Measurements from ENCODE around the gene GALNT9. TPM values are rescaled to one million over a fixed set of nuclear protein-coding genes. Genes with fewer than 3 reads are reported as not detected.

GALNT9 gene
- total and polyA plus RNA-seq, 2 donors (not counting 1 experiment from before 2014, with no cell fraction given), result 0.71 to 2.4 TPM

GRCh38 chr12:132355742-132356681 is 26.6 kb upstream of the GALNT9 start:
- CTCF ChIA-PET, result no interaction called here
- no peak overlapping the region for H3K27ac ChIP-seq (ENCODE audit: low read length in 2 of 2)
- H4K20me1 ChIP-seq (ENCODE audit: control insufficient read depth, insufficient read depth, low read length, poor library complexity, severe bottlenecking), result no peaks in the 10 kb centered on the region
- no peak for DNase-seq
- H3K27me3 ChIP-seq (replicated peaks in 1 of 4; ENCODE audit: control extremely low read depth in 1 of 4, control insufficient read depth in 3 of 4, insufficient read depth in 4 of 4, low read length in 3 of 4), result peaks cover 0 to 7% (median 0%) of the 10 kb centered on the region in 4 experiments
- ATAC-seq (ENCODE audit: low read depth), result no peak
- H3K4me3 Mint-ChIP-seq, result no peak overlapping the region
- no peak overlapping the region for H2AFZ ChIP-seq (ENCODE audit: insufficient read depth, low read depth, low read length, poor library complexity, severe bottlenecking)
- no peak overlapping the region for H3K9ac ChIP-seq (ENCODE audit: low read length)
- H3K27ac Mint-ChIP-seq, result no peak overlapping the region
- no peak for TF ChIP-seq EZH2 (IDR thresholded peaks at IDR 0.05; ENCODE audit: borderline replicate concordance, insufficient read depth, low read depth, low read length, poor library complexity, severe bottlenecking)
- TF ChIP-seq CTCF (IDR thresholded peaks at IDR 0.05), result no peak
- peaks cover 4% of the 10 kb centered on the region for H3K27me3 Mint-ChIP-seq
- intact Hi-C loops (cut with micrococcal nuclease), result no loop called here
- H3K9me3 Mint-ChIP-seq (ENCODE audit: insufficient read depth), result peaks cover 2% of the 10 kb centered on the region
- peaks cover 0 to 36% (median 0%) of the 10 kb centered on the region in 3 donors for H3K9me3 ChIP-seq (ENCODE audit: control extremely low read depth in 1 of 3, control insufficient read depth in 2 of 3, insufficient read depth in 1 of 3, low read length in 2 of 3)
- no peaks in the 10 kb centered on the region for H3K4me1 ChIP-seq (ENCODE audit: control insufficient read depth in 2 of 2, insufficient read depth in 2 of 2, low read length in 2 of 2)
- no peak overlapping the region for H3K4me2 ChIP-seq (replicated peaks; ENCODE audit: low read depth, low read length, poor library complexity, severe bottlenecking)
- H3K79me2 ChIP-seq (ENCODE audit: control insufficient read depth, insufficient read depth, low read length), result no peaks in the 10 kb centered on the region
- no peaks in the 10 kb centered on the region for H3K36me3 ChIP-seq (replicated peaks in 1 of 2; ENCODE audit: control extremely low read depth in 1 of 2, control insufficient read depth in 1 of 2, extremely low read depth in 1 of 2, insufficient read depth in 2 of 2, low read length in 1 of 2)
- peaks cover 3% of the 10 kb centered on the region for H3K4me1 Mint-ChIP-seq
- H3K4me3 ChIP-seq (ENCODE audit: control extremely low read depth in 1 of 5, extremely low read depth in 1 of 5, insufficient read depth in 1 of 5, low read depth in 2 of 5, low read length in 4 of 5), result no peak overlapping the region
- POLR2A ChIA-PET, result no interaction called here
- WGBS (ENCODE audit: insufficient coverage), result 81% methylated on average over 30 of the region's 31 CpGs

Data from B cell (primary cell).